ENCODE measurements around the gene PLXNB2. TPM values are rescaled to one million over a fixed set of nuclear protein-coding genes. Genes with fewer than 3 reads are reported as not detected.

PLXNB2 gene
- total RNA-seq, 1 experiment from 2014 or later = 155 TPM

- TF ChIP-seq CTCF (conservative IDR thresholded peaks at IDR 0.05; ENCODE audit: low read depth, low read length) (no peak), EZH2 (IDR thresholded peaks at IDR 0.05; ENCODE audit: borderline replicate concordance, low read depth, low read length, poor library complexity, severe bottlenecking) (no peak)
- ChIA-PET POLR2A (ENCODE audit: low non-redundant PET) (interaction anchor here (0.6 kb wide), 1 partner anchor 66 kb away, joined by 4 read pairs; no protein-coding TSS in a partner anchor), CTCF (interaction anchor here (0.6 kb wide), 1 partner anchor 15 kb away, joined by 3 read pairs; no protein-coding TSS in a partner anchor)
- no peaks in the 10 kb centered on the region for H3K9me3 ChIP-seq (ENCODE audit: low read depth, low read length, poor library complexity, severe bottlenecking)
- H3K36me3 ChIP-seq (ENCODE audit: insufficient read depth, low read length, poor library complexity, severe bottlenecking) = no peaks in the 10 kb centered on the region
- no TSS peak for BruUV-seq (replicated peaks)
- H3K4me1 ChIP-seq (ENCODE audit: insufficient read depth, low read length, poor library complexity, severe bottlenecking) = peaks cover 11% of the 10 kb centered on the region
- intact Hi-C loops (cut with micrococcal nuclease; ENCODE audit: unreplicated experiment) = no loop called here
- peak; percentile 76 for DNase-seq (ENCODE audit: low spot score)
- H3K4me3 ChIP-seq (ENCODE audit: low read depth, low read length, poor library complexity, severe bottlenecking) = peak overlapping the region; percentile 54
- H3K27me3 ChIP-seq (replicated peaks; ENCODE audit: insufficient read depth, low read depth, low read length, poor library complexity) = no peaks in the 10 kb centered on the region
- H3K27ac ChIP-seq (ENCODE audit: low read depth, low read length, poor library complexity, severe bottlenecking) = peak overlapping the region; percentile 75
Measured at GRCh38 chr22:50260801-50261614, 46.4 kb downstream of the PLXNB2 start.

- intact Hi-C loops (cut with micrococcal nuclease; ENCODE audit: unreplicated experiment) = no loop called here
- Histone ChIP-seq H3K4me3 (ENCODE audit: low read depth, low read length, poor library complexity, severe bottlenecking) (peak overlapping the region; percentile 54), H3K27ac (ENCODE audit: low read depth, low read length, poor library complexity, severe bottlenecking) (peak overlapping the region; percentile 75), H3K36me3 (ENCODE audit: insufficient read depth, low read length, poor library complexity, severe bottlenecking) (no peaks in the 10 kb centered on the region), H3K4me1 (ENCODE audit: insufficient read depth, low read length, poor library complexity, severe bottlenecking) (peaks cover 11% of the 10 kb centered on the region), H3K9me3 (ENCODE audit: low read depth, low read length, poor library complexity, severe bottlenecking) (no peaks in the 10 kb centered on the region), H3K27me3 (replicated peaks; ENCODE audit: insufficient read depth, low read depth, low read length, poor library complexity) (no peaks in the 10 kb centered on the region)
- CTCF ChIA-PET = no interaction called here
- TF ChIP-seq EZH2 (IDR thresholded peaks at IDR 0.05; ENCODE audit: borderline replicate concordance, low read depth, low read length, poor library complexity, severe bottlenecking) = no peak
- TF ChIP-seq CTCF (conservative IDR thresholded peaks at IDR 0.05; ENCODE audit: low read depth, low read length) = no peak
- POLR2A ChIA-PET (ENCODE audit: low non-redundant PET) = interaction anchor here (0.6 kb wide), 1 partner anchor 67 kb away, joined by 4 read pairs; no protein-coding TSS in a partner anchor
- BruUV-seq (replicated peaks) = no TSS peak
- no peak for DNase-seq (ENCODE audit: low spot score)
Measured at GRCh38 chr22:50260434-50260800, 47.0 kb downstream of the PLXNB2 start.

GRCh38 chr22:50259302-50259701 is 48.1 kb downstream of the PLXNB2 start:
- BruUV-seq (replicated peaks) = no TSS peak
- POLR2A ChIA-PET (ENCODE audit: low non-redundant PET) = no interaction called here
- H3K27me3 ChIP-seq (replicated peaks; ENCODE audit: insufficient read depth, low read depth, low read length, poor library complexity) = no peaks in the 10 kb centered on the region
- TF ChIP-seq EZH2 (IDR thresholded peaks at IDR 0.05; ENCODE audit: borderline replicate concordance, low read depth, low read length, poor library complexity, severe bottlenecking) = no peak
- no peak for TF ChIP-seq CTCF (conservative IDR thresholded peaks at IDR 0.05; ENCODE audit: low read depth, low read length)
- no peaks in the 10 kb centered on the region for H3K36me3 ChIP-seq (ENCODE audit: insufficient read depth, low read length, poor library complexity, severe bottlenecking)
- no peak for DNase-seq (ENCODE audit: low spot score)
- H3K4me1 ChIP-seq (ENCODE audit: insufficient read depth, low read length, poor library complexity, severe bottlenecking) = peaks cover 11% of the 10 kb centered on the region
- intact Hi-C loops (cut with micrococcal nuclease; ENCODE audit: unreplicated experiment) = no loop called here
- H3K27ac ChIP-seq (ENCODE audit: low read depth, low read length, poor library complexity, severe bottlenecking) = no peak overlapping the region
- CTCF ChIA-PET = no interaction called here
- no peaks in the 10 kb centered on the region for H3K9me3 ChIP-seq (ENCODE audit: low read depth, low read length, poor library complexity, severe bottlenecking)
- H3K4me3 ChIP-seq (ENCODE audit: low read depth, low read length, poor library complexity, severe bottlenecking) = no peak overlapping the region

Measured in A673 (cell line).